Endothelial cell (in vitro differentiated cells): ENCODE results near the gene CCNJL. TPM values are rescaled to one million over a fixed set of nuclear protein-coding genes. Genes with fewer than 3 reads are reported as not detected.

Source experiments
- DNase-seq: peaks from one replicate; pipeline ENCODE4 v3.0.0; 2021; ENCODE audit warnings: low spot score
- H3K27ac Mint-ChIP-seq: one replicate; pipeline ENCODE4 v1.8.0; 2021; ENCODE audit warnings: mixed read lengths, inconsistent platforms; ENCODE audit not compliant: unreplicated experiment
- H3K27me3 Mint-ChIP-seq: one replicate; pipeline ENCODE4 v1.8.0; 2021; ENCODE audit warnings: mild to moderate bottlenecking, moderate library complexity, mixed read lengths, inconsistent platforms; ENCODE audit not compliant: unreplicated experiment
- H3K36me3 Mint-ChIP-seq: one replicate; pipeline ENCODE4 v1.8.0; 2021; ENCODE audit warnings: mild to moderate bottlenecking, low read depth, mixed read lengths, inconsistent platforms; ENCODE audit not compliant: unreplicated experiment
- H3K4me1 Mint-ChIP-seq: one replicate; pipeline ENCODE4 v1.8.0; 2021; ENCODE audit warnings: mild to moderate bottlenecking, mixed read lengths, inconsistent platforms; ENCODE audit not compliant: unreplicated experiment
- H3K4me3 Mint-ChIP-seq: one replicate; pipeline ENCODE4 v1.8.0; 2021; ENCODE audit warnings: mild to moderate bottlenecking, mixed read lengths, inconsistent platforms; ENCODE audit not compliant: unreplicated experiment
- H3K9me3 Mint-ChIP-seq: one replicate; pipeline ENCODE4 v1.8.0; 2021; ENCODE audit warnings: mixed read lengths, inconsistent platforms; ENCODE audit not compliant: unreplicated experiment
- CTCF ChIP-seq: fragments of 200-600 bp; sonication (generic); IDR thresholded peaks from one replicate; pipeline ENCODE4 v1.5.0; 2021; ENCODE audit warnings: antibody characterized with exemption; ENCODE audit not compliant: unreplicated experiment
- total RNA-seq: library from RNA; stranded (reverse); fragmentation: NEBNext Ultra II Directional; extraction: Animal tissue kit (Norgen Biotek cat#: 25700); gene quantifications from one replicate; pipeline ENCODE4 v1.2.1, GENCODE V29; 2021; ENCODE audit not compliant: unreplicated experiment

Gene CCNJL
- total RNA-seq, 1 donor from 2014 or later, result 65.0 TPM

- Mint-ChIP-seq H3K36me3 (no peaks in the 10 kb centered on the region), H3K4me3 (no peak overlapping the region), H3K27me3 (peaks cover 8% of the 10 kb centered on the region), H3K4me1 (peaks cover 4% of the 10 kb centered on the region), H3K27ac (no peak overlapping the region), H3K9me3 (no peaks in the 10 kb centered on the region)
- no peak for DNase-seq
- no peak for TF ChIP-seq CTCF
Measured at GRCh38 chr5:160359242-160359641, 46.9 kb upstream of the CCNJL start.

GRCh38 chr5:160357861-160358411 lies 45.6 kb upstream of the CCNJL start:
- H3K9me3 Mint-ChIP-seq, result no peaks in the 10 kb centered on the region
- peaks cover 4% of the 10 kb centered on the region for H3K4me1 Mint-ChIP-seq
- peaks cover 8% of the 10 kb centered on the region for H3K27me3 Mint-ChIP-seq
- H3K4me3 Mint-ChIP-seq, result no peak overlapping the region
- TF ChIP-seq CTCF, result no peak
- DNase-seq, result no peak
- H3K27ac Mint-ChIP-seq, result no peak overlapping the region
- no peaks in the 10 kb centered on the region for H3K36me3 Mint-ChIP-seq

DNA sequence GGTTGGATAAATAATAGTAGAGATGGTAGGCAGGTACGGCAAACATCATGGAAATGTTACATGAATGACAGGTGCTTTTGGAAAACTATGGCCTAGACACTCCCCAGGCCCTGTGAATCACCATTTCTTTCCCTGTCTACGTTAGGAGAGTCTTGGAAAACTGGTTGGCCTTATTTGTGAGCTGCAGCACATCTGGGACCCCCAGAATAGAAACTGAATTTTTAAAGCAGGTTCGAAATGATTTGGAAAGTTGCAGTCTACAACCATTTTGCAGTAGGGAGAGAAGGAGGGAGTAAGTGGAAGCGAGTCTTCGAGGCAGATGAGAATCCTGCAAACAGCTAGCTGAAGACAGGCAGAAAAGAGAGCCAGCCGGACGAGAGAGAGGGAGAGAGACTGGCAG lies 45.0 kb upstream of the CCNJL start:
- no peak for DNase-seq
- peaks cover 4% of the 10 kb centered on the region for H3K4me1 Mint-ChIP-seq
- H3K27ac Mint-ChIP-seq, result no peak overlapping the region
- no peak for TF ChIP-seq CTCF
- no peak overlapping the region for H3K4me3 Mint-ChIP-seq
- H3K9me3 Mint-ChIP-seq, result no peaks in the 10 kb centered on the region
- H3K36me3 Mint-ChIP-seq, result no peaks in the 10 kb centered on the region
- peaks cover 8% of the 10 kb centered on the region for H3K27me3 Mint-ChIP-seq

GRCh38 chr5:160356550-160357347 lies 44.4 kb upstream of the CCNJL start:
- no peak for TF ChIP-seq CTCF
- H3K9me3 Mint-ChIP-seq, result no peaks in the 10 kb centered on the region
- no peak for DNase-seq

GRCh38 chr5:160354666-160355065 lies 42.3 kb upstream of the CCNJL start:
- Mint-ChIP-seq H3K36me3 (no peaks in the 10 kb centered on the region), H3K27me3 (peaks cover 8% of the 10 kb centered on the region), H3K4me1 (no peaks in the 10 kb centered on the region), H3K9me3 (no peaks in the 10 kb centered on the region), H3K27ac (no peak overlapping the region), H3K4me3 (no peak overlapping the region)
- no peak for TF ChIP-seq CTCF
- DNase-seq, result no peak

More at GRCh38 chr5:160356550-160357347, 44.4 kb upstream of the CCNJL start:
- Mint-ChIP-seq H3K4me3 (no peak overlapping the region), H3K27me3 (peaks cover 8% of the 10 kb centered on the region), H3K27ac (no peak overlapping the region), H3K36me3 (no peaks in the 10 kb centered on the region), H3K4me1 (peaks cover 4% of the 10 kb centered on the region)
